ENCODE measurements around the gene SPACA5B.
"Not testable (repeated sequence)": the region's sequence is repeated elsewhere in the genome, so short reads cannot be mapped to it uniquely, and the experiment has no call there.

Gene SPACA5B

DNA sequence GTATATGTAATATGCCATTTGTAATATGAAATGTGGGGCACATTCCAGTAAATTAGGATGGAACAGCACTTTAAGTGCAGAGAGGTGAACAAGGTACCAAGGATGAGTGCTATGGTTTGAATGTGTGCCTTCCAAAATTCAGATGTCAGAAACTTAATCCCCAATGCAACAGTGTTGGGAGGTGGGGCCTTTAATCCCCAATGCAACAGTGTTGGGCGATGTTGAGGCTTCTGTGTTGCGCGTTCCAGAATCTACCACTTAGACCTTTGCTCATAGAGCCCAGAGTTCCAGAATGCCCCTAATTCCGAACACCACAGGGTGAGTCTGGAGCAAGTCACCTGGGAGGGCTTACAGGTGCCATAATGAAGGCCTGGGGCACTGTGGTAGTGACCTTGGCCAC is at the start of gene SPACA5B:
TSS of gene SPACA5B (plus strand) at position 301 of the 400 bp plus-strand sequence. CDS start at position 363, 62 bp downstream.
- DNase-seq = not testable (repeated sequence)

DNA sequence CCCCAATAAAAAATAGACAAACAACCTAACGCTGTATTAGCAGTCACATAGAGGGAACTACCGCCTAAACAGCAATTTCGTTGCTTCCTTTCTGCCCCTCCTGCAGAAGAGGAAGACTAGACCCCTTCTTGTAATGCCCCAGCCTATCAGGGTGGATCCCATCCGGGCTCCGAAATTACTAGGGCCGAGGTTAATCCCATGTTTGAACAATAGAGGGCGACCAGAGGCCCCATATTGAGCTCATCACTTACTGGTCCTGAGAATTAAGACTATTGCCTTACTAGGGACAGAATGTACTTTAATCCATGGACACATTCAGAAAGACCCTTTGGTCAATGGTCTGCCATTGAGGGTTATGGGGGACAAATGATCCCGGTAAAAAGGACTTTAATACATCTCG is 47.2 kb upstream of the SPACA5B start:
- peak; percentile 43 for DNase-seq

DNA sequence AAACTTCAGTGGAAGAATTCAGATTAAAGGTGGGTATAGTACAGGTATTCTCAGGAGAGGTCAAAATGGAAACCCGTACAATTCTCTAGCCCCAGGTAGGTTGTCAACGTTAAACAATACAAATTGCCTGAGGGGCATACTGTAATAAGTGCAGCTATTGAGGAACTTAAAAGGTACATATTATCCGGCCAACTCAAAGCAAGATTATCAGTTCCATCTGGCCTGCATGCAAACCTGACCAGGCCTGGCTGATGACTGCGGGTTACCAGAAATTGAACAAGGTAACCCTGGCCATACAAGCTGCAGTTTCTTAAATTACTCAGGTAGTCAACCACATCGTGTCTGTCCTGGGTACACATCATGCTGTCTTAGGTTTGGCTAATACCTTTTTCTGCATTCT is 46.7 kb upstream of the SPACA5B start:
- DNase-seq = no peak

DNA sequence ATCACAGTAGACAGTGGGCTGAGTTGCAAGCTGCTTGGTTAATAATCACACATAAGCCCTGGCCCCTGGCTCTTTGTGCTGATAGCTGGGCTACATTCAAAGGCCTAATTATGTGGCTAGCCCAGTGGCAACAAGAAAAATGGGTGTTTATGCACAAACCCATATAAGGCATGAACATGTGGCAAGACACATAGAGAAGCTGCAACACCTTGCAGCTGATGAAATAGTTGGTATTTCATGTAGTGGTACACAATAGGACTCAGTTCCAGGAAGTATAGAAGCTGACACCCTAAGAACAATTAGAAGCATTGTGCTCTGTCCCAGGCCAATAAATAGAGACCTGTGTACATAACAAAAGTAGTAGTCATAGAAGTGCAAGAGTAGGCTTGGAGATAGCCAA is 44.3 kb upstream of the SPACA5B start:
- DNase-seq = no peak

DNA sequence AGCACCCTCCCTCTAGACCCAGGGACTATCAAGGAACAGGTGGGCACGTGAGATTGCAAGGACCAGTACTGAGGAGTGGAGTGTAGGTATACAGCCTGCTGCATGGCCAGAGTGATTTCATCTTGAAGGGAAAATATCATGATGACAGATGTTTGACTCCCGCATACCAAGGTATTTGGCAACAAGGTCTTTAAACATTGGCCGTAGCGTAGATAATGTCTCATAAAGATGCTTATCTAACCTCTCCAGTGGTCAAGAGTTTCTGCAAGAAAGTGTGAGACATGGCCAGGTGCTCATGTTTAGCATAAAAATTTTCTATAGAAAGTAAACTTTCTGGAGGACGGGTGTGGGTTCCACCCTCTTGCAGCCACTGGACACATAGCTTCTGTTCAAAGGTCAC is 40.3 kb upstream of the SPACA5B start:
- DNase-seq = no peak

DNA sequence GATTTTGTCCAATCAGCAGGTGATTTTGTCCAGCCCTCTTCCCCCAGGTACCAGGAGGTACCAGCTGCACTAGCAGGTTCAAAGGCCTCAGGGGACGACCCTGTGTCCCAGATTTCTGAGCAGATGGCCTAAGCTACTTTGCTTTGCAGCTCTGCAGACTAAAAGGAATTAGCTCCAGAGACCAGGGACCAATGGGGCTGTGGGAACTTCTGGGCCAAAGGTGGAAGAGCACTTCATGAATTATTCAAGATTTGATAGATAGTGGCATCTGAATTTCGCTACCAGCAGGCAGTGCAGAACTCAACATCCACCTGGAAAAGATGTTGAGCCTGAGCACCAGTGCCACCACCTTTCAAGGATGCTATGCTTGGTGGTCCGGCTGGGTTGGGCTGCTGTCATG is 37.9 kb upstream of the SPACA5B start:
- DNase-seq = not testable (repeated sequence)

DNA sequence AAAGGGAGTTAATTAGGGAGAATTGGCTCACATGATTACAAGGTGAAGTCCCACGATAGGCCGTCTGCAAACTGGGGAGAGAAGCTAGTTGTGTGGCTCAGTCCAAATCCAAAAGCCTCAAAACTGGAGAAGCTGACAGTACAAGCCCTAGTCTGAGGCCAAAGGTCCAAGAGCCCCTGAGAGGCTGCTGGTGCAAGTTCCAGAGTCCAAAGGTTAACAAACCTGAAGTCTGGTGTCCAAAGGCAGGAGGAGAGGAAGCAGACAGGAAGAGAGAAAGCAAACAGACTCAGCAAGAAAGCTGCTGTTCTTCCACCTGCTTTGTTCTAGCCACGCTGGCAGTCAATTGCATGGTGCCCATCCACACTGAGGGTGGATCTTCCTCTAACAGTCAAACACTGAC is 29.0 kb upstream of the SPACA5B start:
- DNase-seq = no peak

DNA sequence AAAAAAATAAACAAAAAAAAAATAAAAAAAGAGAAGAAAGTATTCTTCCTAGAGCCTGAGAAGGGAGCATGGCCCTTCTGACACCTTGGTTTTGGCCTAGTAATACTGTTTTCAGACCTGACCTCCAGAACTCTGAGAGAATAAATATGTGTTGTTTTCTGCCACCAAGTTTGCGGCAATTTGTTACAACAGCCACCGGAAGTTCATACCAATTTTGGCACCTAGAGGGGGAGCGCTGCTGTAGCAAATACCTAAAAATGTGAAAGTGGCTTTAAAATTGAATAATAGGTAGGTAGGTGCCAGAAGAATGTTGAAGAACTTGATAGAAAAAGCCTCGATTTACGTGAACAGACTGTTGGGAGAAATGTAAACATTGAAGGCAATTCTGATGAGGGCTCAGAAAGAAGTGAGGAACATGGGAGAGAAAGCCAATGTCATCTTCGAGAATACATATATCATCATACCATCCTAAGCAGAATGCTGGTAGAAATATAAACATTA is 27.5 kb upstream of the SPACA5B start:
- DNase-seq = no peak

DNA sequence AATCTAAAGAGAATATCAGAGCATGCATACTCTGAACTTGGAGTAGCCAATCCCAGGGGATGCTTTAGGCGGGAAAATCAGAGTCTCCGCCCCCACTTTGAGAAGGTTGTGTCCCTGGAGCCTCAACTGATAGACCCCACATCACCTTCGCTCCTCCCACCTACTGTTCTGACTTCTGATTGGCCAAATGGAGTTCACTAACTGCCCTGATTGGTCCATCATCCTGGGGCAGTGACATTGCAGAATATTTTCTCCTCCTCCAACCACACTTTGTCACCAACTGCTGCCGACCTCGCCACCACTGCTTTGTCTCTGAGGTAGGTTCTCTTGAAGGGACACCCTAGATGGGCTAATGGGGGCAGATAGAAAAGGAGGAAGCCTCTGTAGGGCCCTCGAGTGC is 22.7 kb upstream of the SPACA5B start:
- no peak for DNase-seq

DNA sequence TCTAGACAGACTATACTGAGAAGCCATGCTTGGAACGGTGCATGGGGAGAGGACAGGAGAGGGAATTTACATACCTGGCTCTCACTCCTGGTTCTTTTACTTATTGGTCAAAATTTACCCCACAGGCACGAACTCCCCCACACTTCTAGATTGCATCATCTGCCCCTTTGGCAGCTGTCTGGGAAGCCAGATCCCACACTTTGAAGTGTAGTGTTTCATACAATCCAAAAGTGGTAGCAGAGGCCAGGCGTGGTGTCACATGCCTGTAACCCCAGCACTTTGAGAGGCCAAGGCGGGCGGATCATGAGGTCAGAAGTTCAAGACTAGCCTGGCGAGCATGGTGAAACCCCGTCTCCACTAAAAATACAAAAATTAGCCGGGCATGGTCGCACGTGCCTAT is 5.1 kb upstream of the SPACA5B start:
- DNase-seq = not testable (repeated sequence)

DNA sequence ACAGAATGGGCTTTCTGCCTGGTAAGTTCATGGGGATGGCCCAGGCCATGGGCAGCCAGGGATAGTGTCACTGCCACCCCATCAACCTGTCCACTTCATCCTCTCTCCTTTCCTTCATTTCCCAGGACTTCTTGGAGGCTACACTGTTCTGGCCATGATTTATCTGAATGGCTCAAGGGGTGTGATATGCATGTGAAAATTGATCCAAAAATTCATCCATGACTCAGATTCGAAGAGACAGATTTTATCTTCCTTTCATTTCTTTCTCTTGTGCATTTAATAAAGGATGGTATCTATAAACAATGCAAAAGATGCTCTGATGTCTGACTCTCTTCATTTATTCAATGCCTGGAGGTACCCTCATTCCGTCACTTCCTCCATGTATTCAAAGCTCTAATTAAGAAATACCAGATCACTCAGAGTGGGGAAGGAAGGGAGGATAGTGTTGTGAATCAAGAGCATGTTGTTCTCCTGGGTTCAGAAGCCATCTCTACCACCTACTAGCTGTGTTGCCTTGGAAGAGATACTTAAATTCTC is 1.9 kb downstream of the SPACA5B start:
- not testable (repeated sequence) for DNase-seq

DNA sequence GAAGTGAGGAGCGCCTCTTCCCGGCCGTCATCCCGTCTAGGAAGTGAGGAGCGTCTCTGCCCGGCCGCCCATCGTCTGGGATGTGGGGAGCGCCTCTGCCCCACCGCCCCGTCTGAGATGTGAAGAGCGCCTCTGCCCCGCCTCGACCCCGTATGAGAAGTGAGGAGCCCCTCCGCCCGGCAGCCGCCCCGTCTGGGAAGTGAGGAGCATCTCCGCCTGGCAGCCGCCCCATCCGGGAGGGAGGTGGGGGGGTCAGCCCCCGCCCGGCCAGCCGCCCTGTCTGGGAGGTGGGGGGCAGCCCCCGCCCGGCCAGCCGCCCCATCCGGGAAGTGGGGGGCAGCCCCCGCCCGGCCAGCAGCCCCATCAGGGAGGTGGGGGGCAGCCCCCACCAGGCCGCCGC is 8.7 kb downstream of the SPACA5B start:
- not testable (repeated sequence) for DNase-seq

DNA sequence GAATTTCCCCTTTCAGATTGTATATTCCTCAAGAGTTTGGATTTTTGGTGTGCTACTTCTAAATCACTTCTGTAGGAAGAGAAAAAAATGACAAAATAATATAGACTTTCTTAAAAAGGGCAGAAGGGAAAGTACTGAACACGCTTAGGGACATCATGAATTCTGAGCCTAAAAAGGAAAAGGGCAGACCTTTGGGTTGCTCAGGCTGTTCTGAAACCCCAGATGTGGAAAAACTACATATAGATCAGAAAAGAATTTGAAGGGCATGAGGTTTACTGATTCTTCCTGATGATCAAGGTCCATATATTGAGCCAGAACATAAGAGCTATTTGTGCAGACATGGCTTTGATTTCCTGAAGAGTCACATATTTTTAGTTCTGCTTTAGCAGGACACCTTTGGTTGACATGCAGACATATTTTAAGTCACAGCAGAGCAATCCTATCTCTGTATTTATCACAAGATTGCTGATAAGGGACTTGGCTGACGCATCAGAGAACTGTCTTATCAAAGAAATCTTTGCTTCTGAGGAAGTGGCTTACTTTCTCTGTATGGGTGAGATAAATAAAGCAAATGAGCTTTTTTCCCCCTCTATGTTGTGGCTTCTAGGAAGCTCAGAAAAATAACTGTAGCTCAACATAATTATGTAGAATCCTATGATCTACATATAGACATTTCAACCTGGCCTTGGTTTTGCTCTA is 11.5 kb downstream of the SPACA5B start:
- DNase-seq = not testable (repeated sequence)

DNA sequence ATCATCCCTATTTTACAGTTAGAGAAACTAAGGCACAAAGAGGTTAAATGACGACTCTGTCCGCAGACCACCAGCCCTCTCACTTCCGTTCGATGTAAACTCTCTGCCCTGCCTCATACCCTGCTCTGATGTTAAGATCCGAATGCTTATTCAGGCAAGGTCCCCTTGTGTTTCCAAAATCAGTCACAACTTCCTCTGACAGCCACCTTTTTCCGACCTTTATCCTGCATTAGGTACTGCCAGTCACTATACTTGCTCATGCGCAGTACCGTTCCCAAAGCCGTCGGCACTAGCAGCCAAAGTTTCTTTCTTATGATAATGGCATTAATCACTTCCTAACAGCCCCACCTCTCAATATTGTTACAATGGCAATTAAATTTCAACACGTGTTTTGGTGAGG is 12.3 kb downstream of the SPACA5B start:
- not testable (repeated sequence) for DNase-seq

DNA sequence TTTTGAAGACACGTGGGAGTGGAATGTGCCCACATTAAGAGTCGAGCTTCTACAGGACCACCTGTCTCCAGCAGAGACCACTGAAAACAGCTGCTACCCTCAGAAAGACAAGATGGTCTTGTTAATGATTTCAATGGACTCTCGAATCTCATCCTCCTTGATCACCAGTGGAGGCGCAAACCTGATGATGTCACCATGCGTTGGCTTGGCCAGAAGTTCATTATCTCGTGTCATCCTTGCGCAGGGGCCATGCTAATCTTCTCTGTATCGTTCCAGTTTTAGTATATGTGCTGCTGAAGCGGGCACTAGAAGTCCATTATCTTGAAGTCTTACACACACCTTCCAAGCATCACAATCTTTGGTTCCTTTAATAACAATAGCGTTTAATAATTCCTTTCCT is 23.3 kb downstream of the SPACA5B start:
- no peak for DNase-seq

DNA sequence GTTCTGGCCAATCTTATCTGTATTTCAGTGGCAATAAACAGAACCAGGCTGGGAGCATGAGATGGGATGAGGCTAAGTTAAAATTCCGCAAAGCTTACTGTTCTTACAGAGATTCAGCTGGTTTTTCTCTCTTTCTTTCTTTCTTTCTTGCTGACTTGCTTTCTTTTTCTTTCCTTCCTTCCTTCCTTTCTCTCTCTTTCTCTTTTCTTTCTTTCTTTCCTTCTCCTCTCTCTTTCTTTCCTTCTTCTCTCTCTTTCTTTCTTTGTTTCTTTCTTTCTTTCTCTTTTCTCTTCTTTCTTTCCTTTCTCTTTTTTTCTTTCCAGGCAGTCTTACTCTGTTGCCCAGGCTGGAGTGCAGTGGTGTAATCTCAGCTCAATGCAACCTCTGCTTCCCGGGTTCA is 24.4 kb downstream of the SPACA5B start:
- no peak for DNase-seq

DNA sequence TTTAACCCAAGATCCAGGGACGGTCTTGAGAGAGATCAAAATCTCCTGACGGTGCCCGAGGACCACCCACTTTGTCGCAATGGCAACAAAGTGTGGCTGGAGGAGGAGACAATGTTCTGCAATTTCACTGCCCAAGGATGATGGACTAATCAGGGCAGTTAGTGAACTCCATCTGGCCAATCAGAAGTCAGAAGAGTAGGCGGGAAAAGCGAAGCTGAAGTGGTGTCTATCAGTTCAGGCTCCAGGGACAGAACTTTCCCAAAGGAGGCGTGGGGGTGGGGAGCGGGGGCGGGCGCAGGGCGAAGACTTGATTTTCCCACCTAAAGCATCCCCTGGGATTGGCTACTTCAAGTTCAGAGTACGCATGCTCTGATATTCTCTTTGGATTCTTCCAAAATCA is 25.6 kb downstream of the SPACA5B start:
- no peak for DNase-seq

DNA sequence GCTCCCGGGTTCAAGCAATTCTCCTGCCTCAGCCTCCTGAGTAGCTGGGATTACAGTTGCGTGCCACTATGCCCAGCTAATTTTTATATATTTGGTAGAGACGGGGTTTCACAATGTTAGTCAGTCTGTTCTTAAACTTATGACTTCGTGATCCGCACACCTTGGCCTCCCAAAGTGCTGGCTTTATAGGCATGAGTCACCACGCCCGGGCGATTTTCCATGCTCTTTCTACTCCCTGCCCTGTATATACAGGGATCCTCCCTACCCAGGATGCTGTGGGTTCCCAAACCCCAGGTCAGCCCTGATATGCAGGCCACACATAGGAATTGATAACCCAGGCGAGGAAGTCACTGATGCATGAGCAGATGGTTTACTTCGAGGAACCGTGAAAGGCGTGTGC is 34.8 kb downstream of the SPACA5B start:
- DNase-seq = no peak

DNA sequence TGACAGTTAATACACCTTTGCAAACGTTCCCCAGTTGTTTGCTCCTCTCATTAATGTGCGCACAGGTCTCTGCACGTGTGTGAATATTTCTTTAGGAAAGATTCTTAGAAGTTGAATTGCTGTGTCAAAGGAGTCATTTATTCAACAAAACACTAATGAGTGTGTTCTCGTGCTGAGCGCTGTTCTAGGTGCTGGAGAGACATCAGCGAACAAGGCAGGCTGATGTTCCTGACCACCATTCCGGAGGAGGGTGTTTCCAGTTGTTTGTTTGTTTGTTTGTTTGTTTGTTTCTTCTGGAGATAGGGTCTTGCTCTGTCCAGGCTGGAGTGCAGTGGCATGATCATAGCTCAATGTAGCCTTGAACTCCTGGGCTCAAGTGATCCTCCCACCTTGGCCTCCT is 35.9 kb downstream of the SPACA5B start:
- not testable (repeated sequence) for DNase-seq

DNA sequence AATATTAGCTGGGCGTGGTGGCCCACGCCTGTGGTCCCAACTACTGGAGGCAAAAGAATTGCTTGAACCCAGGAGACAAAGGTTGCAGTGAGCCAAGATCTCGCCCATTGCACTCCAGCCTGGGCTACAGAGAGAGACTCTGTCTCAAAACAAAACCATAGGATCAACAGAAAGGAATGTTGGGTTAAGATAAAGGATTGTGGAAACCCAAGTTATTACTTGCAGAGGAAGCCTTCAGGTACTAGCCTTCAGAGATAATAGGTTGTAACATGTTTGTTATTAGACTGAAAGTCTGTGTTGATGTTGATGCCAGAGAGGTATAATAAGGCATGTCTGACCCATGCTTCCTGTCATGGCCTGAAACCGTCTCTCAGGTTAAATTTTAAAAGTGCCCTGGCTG is 49.3 kb downstream of the SPACA5B start:
- no peak for DNase-seq

DNA sequence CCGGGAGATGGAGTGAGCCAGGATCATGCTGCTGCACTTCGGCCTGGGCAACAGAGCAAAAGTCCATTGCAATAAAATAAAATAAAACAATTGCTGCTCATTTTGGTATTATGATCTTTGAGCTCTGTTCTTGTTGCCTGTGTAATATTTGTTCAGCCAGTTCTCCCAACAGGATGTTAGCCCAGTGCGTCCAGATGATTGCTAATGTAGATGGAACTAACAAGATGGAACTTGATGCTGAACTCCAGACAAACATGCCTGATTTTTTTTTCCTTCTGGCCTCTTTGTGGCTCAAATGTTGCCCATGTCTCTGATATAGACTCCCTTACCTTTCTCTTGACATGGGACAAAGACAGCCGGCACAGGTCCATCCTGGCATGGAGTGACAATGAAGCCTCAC is 50.4 kb downstream of the SPACA5B start:
- DNase-seq = no peak

DNA sequence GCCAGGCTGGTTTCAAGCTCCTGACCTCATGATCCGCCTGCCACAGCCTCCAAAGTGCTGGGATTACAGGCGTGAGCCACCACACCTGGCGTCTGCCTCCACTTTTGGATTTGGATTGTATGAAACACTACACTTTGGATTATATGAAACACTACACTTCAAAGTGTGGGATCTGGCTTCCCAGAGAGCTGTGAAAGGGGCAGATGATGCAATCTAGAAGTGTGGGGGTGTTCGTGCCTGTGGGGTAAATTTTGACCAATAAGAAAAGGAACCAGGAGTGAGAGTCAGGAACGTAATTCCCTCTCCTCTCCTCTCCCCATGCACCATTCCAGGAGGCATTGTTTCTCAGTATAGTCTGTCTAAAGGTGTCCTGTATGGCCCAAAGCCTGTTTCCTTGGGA is 51.5 kb downstream of the SPACA5B start:
- not testable (repeated sequence) for DNase-seq
